ENCODE results near the gene ARG2.

Gene ARG2

DNA sequence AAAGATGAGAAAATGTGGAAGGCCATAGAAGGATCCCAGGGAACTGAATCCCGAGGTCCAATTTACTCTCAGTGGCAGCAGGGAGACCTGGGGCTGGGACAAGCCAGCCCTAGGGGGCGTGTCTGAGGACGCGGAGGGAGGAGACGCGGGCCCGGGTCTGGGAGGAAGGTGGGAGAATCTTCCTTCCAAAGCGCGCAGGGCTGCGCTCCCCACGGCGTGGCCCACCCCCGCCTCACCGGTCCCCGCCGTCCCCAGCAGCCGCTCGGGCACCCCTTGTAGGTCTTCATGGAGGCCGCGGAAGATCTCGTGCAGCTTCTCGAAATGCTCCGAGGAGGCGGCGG is 54.4 kb downstream of the ARG2 start:
- peak; percentile 36 to 94 (median 64) for DNase-seq
- intact Hi-C loops (cut with DNase I), result loop anchor here (2.0 to 5.0 kb wide), 2 partner anchors 21 to 142 kb away; partner anchors contain the start of genes PLEKHH1 and RDH11

GRCh38 chr14:67674480-67675218 is 54.9 kb downstream of the ARG2 start, which contains the start of gene VTI1B:
Gene VTI1B, minus strand, starts transcription at chr14:67674632. Its CDS starts 143 bp downstream, at chr14:67674489.
- intact Hi-C loops (cut with DNase I), result loop anchor here (2.0 to 5.0 kb wide), 2 partner anchors 20 to 142 kb away; partner anchors contain the start of genes PLEKHH1 and RDH11
- DNase-seq, result peak; percentile 73 to 96 (median 78)

DNA sequence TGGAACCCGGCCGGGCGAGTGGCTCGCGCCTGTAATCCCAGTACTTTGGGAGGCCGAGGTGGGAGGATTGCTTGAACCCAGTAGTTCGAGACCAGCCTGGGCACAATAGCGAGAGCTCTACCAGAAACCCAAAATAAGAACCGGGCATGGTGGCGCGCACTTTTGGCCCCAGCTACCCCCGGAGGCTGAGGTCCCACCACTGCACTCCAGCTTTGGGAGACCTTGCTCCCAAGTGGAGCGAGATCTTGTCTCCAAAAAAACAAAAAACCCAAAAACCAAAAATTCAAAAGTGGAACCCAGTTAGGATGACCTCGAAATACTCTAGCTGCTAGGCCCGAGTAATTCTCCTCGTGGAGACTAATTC is 55.5 kb downstream of the ARG2 start:
- intact Hi-C loops (cut with DNase I), result loop anchor here (2.0 kb wide), 1 partner anchor 20 kb away; the partner anchor contains the start of gene RDH11
- no peak for DNase-seq

GRCh38 chr14:67679006-67679405 is 59.3 kb downstream of the ARG2 start:
- no peak for DNase-seq
- intact Hi-C loops (cut with DNase I), result no loop called here

DNA sequence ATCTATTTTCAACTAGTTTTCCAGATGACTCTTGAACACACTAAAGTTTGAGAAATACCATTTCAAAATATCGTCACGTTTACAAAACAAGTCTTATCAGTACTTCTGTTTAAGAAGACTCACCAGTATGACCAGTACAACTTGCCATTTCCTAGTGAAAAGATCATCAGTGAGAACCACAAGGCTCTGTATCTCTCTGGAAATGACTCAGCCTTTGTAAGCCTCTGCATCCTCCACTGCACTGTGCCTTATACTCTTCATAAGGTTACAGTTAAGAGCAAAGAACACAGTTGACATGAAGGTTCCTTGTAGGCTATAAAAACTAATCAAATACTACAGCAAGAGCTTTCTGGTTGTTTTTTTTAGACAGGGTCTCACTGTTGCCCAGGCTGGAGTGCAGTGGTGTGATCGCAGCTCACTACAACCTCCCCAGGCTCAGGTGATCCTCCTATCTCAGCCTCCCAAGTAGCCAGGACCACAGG is 60.4 kb downstream of the ARG2 start:
- intact Hi-C loops (cut with DNase I), result no loop called here

DNA sequence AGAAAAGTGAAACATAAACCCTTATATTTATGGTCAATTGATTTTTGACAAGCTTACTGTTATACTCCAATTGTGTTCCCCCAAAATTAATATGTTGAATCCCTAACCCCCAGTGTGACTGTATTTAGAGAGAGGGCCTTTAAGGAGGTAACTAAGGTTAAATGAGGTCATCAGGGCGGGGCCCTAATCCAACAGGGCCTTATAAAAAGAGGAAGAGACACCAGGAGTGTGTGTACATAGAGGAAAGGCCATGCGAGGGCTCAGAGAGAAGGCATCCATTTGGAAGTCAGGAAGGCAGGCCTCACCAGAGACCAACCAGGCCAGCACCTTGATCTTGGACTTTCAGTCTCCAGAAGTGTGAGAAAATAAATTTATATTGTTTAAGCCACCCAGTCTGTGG is 61.2 kb downstream of the ARG2 start:
- intact Hi-C loops (cut with DNase I), result no loop called here
- DNase-seq, result no peak

More for the DNA sequence above, 60.4 kb downstream of the ARG2 start:
- no peak for DNase-seq

DNA sequence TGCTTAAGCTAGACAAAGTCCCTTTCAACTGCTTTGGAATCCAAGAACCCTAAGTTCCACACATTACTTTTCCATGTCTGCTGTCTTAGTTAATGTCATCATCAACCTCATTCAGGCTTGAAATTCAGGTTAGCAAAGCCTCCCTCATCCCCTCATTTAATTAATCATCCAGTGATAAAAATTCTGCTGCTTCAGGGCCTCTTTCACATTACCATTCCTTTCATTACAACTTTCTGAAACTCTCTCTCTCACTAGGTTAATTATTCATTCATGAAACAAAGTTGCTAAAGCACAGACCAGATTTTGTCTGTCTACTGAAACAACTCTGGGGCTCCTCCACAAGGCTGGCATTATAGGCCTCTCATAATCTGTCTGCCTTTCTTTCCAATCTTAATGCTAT is 64.1 kb downstream of the ARG2 start:
- intact Hi-C loops (cut with DNase I), result no loop called here
- no peak for DNase-seq

GRCh38 chr14:67690011-67690410 is 70.3 kb downstream of the ARG2 start:
- intact Hi-C loops (cut with DNase I), result loop anchor here (10.0 kb wide), 1 partner anchor 325 kb away; the partner anchor contains the start of gene EIF2S1
- DNase-seq, result no peak

DNA sequence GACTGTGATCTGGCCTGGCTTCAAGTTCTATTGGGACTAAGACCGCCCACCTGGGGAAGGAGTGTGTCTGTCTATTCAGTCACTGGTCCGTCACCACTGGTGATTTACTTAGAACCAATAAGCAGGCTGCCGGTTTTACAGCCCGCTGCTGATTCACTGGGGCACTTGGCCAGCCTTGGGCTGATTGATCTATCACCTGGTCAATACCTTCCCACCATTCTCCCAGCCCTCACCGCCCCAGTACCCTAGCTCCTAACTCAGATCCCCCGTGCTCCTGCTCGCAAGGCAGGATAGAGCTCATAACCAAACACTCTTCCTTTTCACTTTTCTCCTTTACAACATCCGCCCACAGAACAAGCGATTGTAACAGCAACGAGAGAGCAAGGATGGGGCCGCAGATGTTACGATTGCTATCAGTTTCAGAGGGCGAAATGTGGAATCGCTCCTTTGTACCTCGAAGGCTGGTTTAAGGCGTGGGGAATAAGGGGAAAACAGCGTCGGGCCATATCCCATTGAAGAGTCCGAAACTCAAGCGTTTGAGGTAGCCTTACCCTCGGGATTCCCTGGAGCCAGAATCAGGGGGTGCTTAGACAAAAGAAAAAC is 75.2 kb downstream of the ARG2 start:
- intact Hi-C loops (cut with DNase I), result loop anchor here (2.0 to 10.0 kb wide), 2 partner anchors 20 to 330 kb away; partner anchors contain the start of genes EIF2S1 and VTI1B
- DNase-seq, result peak; percentile 14 to 94 (median 53)

DNA sequence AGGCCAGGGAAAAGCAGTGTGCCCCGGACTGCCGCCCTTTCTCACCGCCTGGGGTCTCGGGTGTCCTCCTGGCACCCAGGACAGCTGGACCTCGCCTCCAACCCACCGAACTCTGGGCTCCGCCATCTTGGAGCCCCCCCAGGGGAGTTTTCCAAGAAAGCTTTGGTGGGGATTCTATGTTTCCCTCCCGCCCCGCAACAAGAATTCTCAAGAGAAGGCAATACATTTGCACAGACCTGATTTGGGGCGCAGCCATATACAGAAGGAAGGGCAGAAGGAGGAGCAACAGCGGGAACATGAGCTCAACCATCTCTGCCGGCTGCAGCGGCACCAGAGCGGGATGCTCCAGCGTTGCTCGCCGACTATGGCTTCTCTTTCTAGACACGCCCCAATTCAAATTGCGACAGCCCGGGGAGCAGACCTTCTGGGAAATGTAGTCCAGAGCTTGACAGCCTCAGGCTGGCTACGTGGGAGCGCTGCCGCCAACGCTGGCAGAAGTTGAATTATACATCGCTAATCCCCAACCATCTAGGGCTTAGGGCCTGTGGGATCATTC is 75.8 kb downstream of the ARG2 start, which contains the start of gene RDH11:
Gene RDH11 (minus strand): TSS at position 371 of the 556 bp plus-strand sequence. CDS start 61 bp downstream, at position 310.
- peak; percentile 82 to 98 (median 90) for DNase-seq
- intact Hi-C loops (cut with DNase I), result loop anchor here (2.0 to 10.0 kb wide), 2 partner anchors 21 to 331 kb away; partner anchors contain the start of genes EIF2S1 and VTI1B

- intact Hi-C loops (cut with DNase I), result loop anchor here (10.0 kb wide), 1 partner anchor 332 kb away; the partner anchor contains the start of gene EIF2S1
Measured at GRCh38 chr14:67697006-67697405, 77.3 kb downstream of the ARG2 start.

DNA sequence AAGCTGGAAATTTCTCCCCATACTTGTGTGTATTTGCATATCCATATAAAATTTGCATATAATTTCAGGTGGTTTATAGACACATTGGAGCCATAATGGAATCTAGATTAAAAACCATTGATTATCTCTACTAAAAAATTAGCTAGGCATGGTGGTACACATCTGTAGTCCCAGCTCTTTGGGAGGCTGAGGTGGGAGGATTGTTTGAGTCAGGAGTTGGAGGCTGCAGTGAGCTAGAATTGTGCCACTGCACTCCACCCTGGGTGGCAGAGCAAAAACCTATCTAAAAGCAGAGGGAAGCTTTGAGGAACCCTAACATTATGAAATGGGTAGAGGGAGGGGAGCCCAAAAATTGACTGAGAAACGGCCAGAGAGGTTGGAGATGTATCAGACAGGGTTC is 78.5 kb downstream of the ARG2 start:
- intact Hi-C loops (cut with DNase I), result loop anchor here (10.0 kb wide), 1 partner anchor 333 kb away; the partner anchor contains the start of gene EIF2S1
- no peak for DNase-seq

More at GRCh38 chr14:67697006-67697405, 77.3 kb downstream of the ARG2 start:
- no peak for DNase-seq

Data from posterior cingulate gyrus (tissue), 11 donors.